Inferior parietal cortex (tissue), 1 donor: ENCODE results near the gene RLN1.
"Not testable (repeated sequence)": the region's sequence is repeated elsewhere in the genome, so short reads cannot be mapped to it uniquely, and the experiment has no call there.

Experiments
- DNase-seq: peaks from one replicate; pipeline ENCODE4 v3.0.0-alpha.2; 2016; ENCODE audit errors: extremely low spot score

Gene RLN1

DNA sequence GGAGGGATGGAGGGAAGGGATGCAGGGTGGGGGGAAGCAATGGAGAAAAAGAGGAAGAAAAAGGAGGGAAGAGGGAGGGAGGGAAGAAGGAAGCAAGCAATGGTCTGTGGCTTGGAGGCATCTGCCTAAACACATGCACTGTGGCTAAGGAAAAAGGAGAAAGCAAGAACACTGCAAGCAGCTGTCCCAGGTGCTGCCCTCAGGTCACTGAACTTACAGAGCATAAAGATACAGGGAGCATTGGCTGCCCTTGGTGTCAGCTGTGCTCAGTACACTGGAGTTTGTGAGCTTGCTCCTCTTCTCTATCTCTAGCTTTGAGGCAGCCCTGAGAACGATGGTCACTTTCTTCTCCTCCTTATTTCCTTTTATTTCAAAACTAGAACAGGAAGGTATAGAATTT is 18.1 kb downstream of the RLN1 start:
- not testable (repeated sequence) for DNase-seq

GRCh38 chr9:5321058-5321457 is 18.6 kb downstream of the RLN1 start:
- DNase-seq, result no peak

DNA sequence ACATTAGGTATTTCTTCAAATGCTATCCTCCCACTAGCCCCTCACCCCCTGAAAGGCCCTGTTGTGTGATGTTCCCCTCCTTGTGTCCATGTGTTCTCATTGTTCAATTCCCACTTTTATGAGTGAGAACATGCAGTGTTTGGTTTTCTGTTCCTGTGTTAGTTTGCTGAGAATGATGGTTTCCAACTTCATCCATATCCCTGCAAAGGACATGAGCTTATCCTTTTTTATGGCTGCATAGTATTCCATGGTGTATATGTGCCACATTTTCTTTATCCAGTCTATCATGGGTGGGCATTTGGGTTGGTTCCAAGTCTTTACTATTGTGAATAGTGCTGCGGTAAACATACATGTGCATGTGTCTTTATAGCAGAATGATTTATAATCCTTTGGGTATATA is 23.3 kb downstream of the RLN1 start:
- DNase-seq, result not testable (repeated sequence)

- no peak for DNase-seq
These were observed 24.3 kb downstream of the RLN1 start for GRCh38 chr9:5315187-5315923.

- DNase-seq, result no peak
These were observed 28.8 kb downstream of the RLN1 start for GRCh38 chr9:5310851-5311250.

GRCh38 chr9:5305741-5306140 is 33.9 kb downstream of the RLN1 start:
- no peak for DNase-seq

GRCh38 chr9:5303840-5304795 is 35.6 kb downstream of the RLN1 start, which contains the start of gene RLN2:
TSS of gene RLN2 (minus strand) at chr9:5304716. CDS start at chr9:5304580, 136 bp downstream.
- not testable (repeated sequence) for DNase-seq

DNA sequence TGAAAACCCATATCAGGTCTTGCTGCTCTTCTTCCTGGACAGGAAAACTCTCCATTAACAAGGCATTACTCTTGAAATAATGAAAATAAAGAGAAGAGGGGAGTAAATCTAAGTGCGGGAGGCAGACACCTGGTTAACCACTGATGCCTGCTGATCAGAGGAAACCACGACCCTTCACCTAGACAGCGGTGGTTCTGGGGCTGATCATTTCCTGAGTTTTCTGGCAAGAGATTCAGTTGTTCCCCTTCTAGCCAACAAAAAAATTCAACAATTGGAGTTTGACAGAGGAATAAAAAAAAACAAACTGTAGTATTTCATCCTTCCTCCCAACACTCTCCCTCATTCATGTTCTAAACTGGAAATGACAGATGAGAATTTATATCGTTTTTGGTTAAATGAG is 38.1 kb downstream of the RLN1 start:
- DNase-seq, result no peak

- DNase-seq, result no peak
These were observed 47.5 kb downstream of the RLN1 start for GRCh38 chr9:5292141-5292540.

DNA sequence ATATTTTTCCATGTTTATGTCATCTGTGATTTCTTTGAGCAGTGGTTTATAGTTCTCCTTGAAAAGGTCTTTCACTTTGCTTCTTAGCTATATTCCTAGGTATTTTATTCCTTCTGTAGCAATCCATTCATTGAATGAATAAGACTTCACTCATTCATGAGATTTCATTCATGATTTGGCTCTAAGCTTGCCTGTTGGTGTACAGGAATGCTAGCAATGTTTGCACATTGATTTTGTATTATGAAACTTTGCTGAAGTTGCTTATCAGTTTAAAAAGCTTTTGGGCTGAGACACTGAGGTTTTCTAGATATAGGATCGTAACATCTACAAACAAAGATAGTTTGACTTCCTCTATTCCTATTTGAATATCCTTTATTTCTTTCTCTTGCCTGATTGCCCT is 51.1 kb downstream of the RLN1 start:
- no peak for DNase-seq

DNA sequence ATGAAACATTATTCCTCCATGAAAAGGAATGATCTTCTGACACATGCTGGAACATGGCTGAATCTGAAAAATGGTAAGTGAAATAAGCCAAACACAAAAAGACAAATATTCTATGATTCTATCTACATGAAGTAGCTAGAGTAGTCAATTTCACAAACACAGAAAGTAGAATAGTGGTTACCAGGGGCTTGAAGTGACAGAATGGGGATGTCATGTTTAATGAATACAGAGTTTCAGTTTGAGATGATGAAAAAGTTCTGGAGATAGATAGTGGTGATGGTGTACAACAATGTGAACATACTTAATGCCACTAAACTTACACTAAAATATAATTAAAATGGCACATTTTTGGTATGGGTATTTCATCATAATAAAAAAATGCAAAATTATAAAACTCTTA is 53.4 kb downstream of the RLN1 start:
- no peak for DNase-seq
